ENCODE results near the gene ZIC3.

The ZIC3 gene

DNA sequence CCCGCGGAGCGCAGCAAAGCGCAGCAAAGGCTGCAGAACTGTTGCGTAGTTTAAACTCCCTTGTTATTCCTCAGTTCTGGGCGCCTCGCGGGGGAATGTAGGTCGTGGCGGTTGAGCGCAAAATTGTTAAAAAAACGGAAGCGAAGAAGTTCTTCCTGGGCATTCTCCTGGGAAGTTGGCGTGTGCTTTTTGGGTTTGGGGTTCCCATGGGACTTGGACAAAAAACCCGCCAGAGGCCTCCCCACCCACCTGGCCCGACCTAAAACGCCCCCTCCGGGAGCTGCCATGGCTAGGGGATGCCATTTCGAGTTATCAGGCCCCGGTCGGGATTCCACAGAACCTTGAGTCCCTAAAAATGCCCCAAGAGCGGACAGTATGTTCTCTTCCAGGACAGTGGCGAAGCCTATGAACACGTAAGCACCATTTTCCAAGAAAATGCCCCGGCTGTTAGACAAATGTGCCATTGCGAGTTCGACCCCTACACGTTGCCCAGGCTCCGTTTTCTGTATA is 8.9 kb downstream of the ZIC3 start:
- H3K4me3 ChIP-seq (ENCODE audit: low read depth, low read length) = no peak overlapping the region
- TF ChIP-seq, protein P1, sequence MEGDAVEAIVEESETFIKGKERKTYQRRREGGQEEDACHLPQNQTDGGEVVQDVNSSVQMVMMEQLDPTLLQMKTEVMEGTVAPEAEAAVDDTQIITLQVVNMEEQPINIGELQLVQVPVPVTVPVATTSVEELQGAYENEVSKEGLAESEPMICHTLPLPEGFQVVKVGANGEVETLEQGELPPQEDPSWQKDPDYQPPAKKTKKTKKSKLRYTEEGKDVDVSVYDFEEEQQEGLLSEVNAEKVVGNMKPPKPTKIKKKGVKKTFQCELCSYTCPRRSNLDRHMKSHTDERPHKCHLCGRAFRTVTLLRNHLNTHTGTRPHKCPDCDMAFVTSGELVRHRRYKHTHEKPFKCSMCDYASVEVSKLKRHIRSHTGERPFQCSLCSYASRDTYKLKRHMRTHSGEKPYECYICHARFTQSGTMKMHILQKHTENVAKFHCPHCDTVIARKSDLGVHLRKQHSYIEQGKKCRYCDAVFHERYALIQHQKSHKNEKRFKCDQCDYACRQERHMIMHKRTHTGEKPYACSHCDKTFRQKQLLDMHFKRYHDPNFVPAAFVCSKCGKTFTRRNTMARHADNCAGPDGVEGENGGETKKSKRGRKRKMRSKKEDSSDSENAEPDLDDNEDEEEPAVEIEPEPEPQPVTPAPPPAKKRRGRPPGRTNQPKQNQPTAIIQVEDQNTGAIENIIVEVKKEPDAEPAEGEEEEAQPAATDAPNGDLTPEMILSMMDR (IDR thresholded peaks at IDR 0.05; ENCODE audit: control insufficient read depth, extremely low read depth, insufficient read depth) = no peak
- no peak for DNase-seq (ENCODE audit: low read depth)

DNA sequence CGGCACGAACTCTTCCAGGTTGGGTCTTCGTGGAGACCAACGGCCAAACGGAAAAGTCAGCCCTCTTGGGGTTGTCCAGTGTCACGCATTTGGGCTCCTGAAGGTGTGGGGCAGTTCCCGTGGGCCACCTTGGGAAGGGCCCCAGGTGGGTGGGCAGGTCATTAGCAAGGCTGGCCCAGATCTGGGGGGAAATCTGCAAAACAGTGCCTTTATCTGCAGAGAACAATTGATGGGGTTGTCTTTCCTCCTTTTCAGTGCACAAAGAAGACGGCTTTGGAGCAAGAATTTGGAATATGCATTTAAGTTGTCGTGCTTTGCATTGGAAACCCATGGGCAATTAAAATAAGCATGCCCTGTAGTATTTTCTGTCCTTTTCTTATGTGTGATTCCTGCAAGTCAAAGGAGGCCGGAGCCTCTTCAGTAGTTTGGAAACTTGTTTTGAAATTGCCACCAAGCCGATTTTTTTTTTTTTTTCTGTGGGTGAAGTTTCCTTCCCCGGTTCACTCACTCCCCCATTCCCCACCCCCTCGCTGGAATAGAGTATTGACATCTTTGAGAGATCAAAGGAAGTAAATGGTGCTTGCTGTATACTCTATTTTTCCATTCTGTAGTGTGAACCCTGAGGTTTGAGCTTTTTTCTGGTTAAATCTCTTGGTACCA is 9.8 kb downstream of the ZIC3 start:
- DNase-seq (ENCODE audit: low read depth) = no peak
- H3K4me3 ChIP-seq (ENCODE audit: low read depth, low read length) = no peak overlapping the region
- TF ChIP-seq, protein P1 (IDR thresholded peaks at IDR 0.05; ENCODE audit: control insufficient read depth, extremely low read depth, insufficient read depth) = no peak

DNA sequence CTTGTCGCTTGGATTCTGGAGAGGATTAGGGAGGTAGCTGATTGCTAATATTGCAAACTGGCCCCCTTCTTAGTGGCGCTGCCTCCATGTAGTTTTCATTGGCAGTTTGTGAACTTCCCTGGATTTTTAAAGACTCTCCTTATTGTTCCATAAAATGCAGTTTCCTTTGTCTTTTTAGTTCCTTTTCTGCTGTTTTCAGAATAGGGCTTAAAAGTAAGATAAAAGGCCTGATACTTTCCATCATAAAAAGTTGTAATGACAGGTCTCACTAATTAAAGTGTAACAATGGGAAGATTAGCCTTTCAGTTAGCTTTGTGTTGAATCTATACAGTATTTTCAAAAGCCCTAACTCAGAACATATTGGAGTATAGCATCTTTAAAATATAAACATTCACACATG is 21.2 kb downstream of the ZIC3 start:
- no peak overlapping the region for H3K4me3 ChIP-seq (ENCODE audit: low read depth, low read length)
- DNase-seq (ENCODE audit: low read depth) = no peak
- TF ChIP-seq, protein P1 (IDR thresholded peaks at IDR 0.05; ENCODE audit: control insufficient read depth, extremely low read depth, insufficient read depth) = no peak

DNA sequence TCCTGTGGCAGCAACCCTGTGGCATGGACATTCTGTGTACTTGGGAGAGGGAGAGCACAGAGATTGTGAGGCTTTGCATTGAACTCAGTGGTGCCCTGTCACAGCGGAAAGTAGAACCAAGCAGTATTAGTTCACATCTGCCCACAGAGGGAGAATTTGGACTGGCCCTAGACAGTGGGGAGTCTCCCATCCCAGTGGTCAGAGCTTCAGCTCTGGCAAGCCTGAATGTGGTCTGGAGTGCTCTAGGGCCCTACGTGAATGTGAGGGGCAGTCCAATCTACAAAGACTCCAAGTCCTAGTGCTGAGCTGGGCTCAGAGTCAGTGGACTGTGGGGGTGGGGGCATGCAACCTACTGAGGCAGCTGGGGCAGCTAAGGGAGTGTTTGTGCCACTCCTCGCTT is 34.8 kb downstream of the ZIC3 start:
- H3K4me3 ChIP-seq (ENCODE audit: low read depth, low read length) = no peak overlapping the region
- TF ChIP-seq, protein P1 (IDR thresholded peaks at IDR 0.05; ENCODE audit: control insufficient read depth, extremely low read depth, insufficient read depth) = no peak
- DNase-seq (ENCODE audit: low read depth) = no peak
